ENCODE data around the gene BICD1.

BICD1 gene

DNA sequence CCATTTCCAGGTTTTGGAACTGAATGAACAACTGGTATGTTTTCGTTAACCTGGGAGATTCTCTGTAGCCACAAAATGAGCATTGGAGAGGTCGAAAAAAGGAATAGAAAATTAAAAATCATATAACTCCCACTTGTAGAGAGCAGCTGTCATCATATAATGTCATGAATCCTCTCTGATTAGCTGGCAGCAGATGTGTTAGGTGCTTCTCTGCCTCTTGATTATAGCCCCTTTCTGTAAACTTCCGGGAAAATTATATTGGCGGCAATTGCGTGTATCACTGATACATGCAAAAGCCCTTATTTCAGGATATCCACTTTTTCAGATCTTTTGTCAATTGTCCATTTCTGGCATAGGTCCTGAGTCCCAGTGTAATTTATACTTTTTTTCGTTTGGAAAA, 324.4 kb downstream of the BICD1 start:
- no peak overlapping the region for H3K27ac ChIP-seq (ENCODE audit: low read depth, low read length)
- no peak overlapping the region for H3K4me3 ChIP-seq (ENCODE audit: low read depth, low read length)
- H3K36me3 ChIP-seq (ENCODE audit: insufficient read depth, low read length): no peaks in the 10 kb centered on the region
- no peak overlapping the region for H2AFZ ChIP-seq (ENCODE audit: low read length, unreplicated experiment)
- no peaks in the 10 kb centered on the region for H3K79me2 ChIP-seq (ENCODE audit: control insufficient read depth, insufficient read depth, low read length, unreplicated experiment)
- no peaks in the 10 kb centered on the region for H3K27me3 ChIP-seq (ENCODE audit: insufficient read depth, low read length)
- H3K4me1 ChIP-seq (ENCODE audit: control insufficient read depth, insufficient read depth, low read length, unreplicated experiment): peaks cover 13% of the 10 kb centered on the region
